Panc1 (cell line): Measurements from ENCODE around the gene ADARB2.

Source experiments
- POLR2AphosphoS5 ChIP-seq: IDR thresholded peaks from 2 replicates; pipeline ENCODE4 v1.6.1; 2012; ENCODE audit warnings: mild to moderate bottlenecking, low read depth, low read length, moderate library complexity
- TCF7L2 ChIP-seq: IDR thresholded peaks from 2 replicates; pipeline ENCODE4 v1.6.1; 2011; ENCODE audit warnings: mild to moderate bottlenecking, low read depth, low read length, inconsistent platforms
- TF ChIP-seq, protein P1 (sequence below), 2 experiments: IDR thresholded peaks; 2 replicates each; pipeline ENCODE4 v1.6.1; 2011 to 2012; ENCODE audit warnings: low read depth in 2 of 2, control low read depth in 1 of 2, low read length in 1 of 2, mild to moderate bottlenecking in 1 of 2, moderate library complexity in 1 of 2; ENCODE audit not compliant: insufficient read depth in 1 of 2
- TF ChIP-seq, protein P2 (sequence below): fragments of 450-650 bp; IDR thresholded peaks from 2 replicates; pipeline ENCODE4 v1.5.1; 2017; ENCODE audit warnings: mild to moderate bottlenecking

DNA sequence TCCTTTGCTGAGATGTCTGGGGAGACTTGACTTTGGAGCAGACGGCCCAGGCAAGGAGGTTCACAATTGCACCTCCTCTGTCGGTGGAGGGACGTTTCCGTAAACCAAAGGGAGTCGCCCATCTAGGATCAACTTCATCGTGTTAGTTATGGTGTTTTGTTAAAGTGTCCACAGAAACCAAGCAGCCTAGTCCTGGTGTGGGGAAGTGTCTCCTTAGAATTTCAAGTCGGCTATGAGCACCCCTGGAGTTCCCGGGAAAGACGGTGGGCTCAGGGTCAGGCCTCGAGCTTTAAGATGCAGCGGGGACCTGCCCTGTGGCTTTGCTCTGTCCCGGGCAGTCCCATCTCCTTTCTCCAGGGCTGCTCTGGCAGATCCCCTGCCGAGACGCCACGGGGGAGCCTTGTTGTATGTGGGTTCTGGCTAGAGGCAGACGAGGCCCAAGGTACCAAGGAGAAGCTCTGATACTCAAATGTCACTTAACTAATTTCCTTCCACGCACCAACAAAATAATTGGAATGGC, 319.2 kb downstream of the ADARB2 start:
- TF ChIP-seq, protein P1, sequence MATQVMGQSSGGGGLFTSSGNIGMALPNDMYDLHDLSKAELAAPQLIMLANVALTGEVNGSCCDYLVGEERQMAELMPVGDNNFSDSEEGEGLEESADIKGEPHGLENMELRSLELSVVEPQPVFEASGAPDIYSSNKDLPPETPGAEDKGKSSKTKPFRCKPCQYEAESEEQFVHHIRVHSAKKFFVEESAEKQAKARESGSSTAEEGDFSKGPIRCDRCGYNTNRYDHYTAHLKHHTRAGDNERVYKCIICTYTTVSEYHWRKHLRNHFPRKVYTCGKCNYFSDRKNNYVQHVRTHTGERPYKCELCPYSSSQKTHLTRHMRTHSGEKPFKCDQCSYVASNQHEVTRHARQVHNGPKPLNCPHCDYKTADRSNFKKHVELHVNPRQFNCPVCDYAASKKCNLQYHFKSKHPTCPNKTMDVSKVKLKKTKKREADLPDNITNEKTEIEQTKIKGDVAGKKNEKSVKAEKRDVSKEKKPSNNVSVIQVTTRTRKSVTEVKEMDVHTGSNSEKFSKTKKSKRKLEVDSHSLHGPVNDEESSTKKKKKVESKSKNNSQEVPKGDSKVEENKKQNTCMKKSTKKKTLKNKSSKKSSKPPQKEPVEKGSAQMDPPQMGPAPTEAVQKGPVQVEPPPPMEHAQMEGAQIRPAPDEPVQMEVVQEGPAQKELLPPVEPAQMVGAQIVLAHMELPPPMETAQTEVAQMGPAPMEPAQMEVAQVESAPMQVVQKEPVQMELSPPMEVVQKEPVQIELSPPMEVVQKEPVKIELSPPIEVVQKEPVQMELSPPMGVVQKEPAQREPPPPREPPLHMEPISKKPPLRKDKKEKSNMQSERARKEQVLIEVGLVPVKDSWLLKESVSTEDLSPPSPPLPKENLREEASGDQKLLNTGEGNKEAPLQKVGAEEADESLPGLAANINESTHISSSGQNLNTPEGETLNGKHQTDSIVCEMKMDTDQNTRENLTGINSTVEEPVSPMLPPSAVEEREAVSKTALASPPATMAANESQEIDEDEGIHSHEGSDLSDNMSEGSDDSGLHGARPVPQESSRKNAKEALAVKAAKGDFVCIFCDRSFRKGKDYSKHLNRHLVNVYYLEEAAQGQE (IDR thresholded peaks at IDR 0.05; ENCODE audit: insufficient read depth in 1 of 2, low read depth in 2 of 2, low read length in 1 of 2) = no peak
- TF ChIP-seq, protein P2, sequence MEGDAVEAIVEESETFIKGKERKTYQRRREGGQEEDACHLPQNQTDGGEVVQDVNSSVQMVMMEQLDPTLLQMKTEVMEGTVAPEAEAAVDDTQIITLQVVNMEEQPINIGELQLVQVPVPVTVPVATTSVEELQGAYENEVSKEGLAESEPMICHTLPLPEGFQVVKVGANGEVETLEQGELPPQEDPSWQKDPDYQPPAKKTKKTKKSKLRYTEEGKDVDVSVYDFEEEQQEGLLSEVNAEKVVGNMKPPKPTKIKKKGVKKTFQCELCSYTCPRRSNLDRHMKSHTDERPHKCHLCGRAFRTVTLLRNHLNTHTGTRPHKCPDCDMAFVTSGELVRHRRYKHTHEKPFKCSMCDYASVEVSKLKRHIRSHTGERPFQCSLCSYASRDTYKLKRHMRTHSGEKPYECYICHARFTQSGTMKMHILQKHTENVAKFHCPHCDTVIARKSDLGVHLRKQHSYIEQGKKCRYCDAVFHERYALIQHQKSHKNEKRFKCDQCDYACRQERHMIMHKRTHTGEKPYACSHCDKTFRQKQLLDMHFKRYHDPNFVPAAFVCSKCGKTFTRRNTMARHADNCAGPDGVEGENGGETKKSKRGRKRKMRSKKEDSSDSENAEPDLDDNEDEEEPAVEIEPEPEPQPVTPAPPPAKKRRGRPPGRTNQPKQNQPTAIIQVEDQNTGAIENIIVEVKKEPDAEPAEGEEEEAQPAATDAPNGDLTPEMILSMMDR = no peak
- no peak for TF ChIP-seq POLR2AphosphoS5
- TF ChIP-seq TCF7L2 = no peak
